GM21786 (cell line): ENCODE data around the gene MAPRE2.

ENCODE experiments used
- ATAC-seq: cut with Tn5 transposase; IDR thresholded peaks from one replicate; pipeline ENCODE4 v1.9.1; 2021; ENCODE audit not compliant: unreplicated experiment

The MAPRE2 gene

DNA sequence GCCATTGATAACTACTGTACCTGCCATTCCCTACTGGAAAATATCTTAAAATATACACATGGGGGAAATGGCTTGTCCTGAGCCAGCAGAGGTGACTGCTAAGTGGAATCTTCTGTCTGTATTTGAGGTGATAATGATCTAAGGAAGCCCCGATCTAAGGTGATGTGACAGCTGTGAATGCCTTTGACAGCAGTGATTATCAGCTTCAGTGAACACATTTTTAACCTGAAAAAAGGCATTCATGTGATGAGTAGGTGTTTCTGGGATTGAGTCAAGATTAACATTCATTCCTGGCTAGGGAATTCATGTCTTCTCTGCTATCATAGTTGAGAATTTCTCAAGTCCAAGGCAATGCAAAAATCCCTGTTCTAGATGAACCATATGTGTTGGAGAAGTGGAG, 9.1 kb upstream of the MAPRE2 start:
- no peak for ATAC-seq

DNA sequence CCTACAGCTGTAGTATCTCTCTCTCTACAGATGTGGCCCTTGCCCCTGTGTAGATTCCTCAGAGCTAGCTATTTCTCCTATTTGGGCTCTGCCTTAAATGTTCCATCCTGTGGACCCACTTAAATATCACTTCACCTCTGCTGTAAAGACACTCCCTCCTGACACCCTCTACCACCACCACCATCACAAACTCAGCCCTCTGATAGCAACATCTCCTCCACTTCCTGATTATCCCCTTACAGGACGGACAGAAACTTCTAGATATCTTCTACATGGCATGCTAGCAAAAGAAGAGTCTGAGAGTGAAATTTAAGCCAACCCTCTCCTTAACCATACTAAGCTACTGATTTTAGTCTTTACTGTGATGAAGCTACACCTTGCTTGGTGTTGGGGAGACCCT, 3.2 kb upstream of the MAPRE2 start:
- no peak for ATAC-seq

DNA sequence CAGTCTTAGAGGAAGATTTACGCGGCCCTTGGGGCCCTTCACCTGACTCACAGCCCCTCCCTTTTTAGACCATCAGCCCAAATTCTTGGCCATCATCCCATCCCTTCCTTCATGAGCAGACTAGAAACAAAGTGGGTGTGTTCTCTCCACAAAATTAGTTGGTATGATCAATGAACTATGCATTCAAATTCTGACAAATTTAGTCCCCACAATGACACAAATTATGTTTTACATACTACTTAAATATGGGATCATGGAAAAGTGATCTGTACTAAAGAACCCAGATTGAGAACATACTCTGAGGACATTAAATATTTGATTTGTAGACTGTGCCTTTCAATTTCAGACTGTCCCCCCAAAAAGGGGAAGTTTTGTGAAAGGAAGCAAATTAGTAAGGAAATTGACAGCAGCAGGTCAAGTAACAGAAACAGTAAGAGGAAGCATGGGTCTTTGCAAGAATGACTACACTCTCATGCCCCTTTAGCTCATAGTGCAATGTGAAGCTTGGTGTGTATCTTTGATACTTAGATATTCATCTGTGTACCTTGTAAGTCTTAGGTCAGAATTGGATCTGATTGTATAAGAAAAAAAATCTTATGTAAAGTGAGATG, 2.2 kb upstream of the MAPRE2 start:
- peak; percentile 27 for ATAC-seq

DNA sequence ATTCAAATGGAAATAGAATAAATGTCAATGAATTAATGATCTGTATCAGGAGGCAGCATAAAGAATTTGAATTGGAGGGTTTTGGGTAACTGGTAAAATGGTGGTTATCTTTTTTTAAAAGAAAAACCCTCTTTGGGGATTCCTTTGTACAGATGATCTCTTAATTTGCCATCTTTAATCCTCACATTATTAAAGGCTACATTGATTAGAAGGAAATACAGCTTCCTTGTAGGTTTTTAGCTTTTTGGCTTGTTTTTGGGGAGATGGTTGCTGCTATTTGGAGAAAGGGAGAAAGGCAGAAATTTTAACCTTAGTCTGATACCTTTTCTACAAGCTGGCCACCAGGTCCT, 600 bp upstream of the MAPRE2 start:
- ATAC-seq: no peak

DNA sequence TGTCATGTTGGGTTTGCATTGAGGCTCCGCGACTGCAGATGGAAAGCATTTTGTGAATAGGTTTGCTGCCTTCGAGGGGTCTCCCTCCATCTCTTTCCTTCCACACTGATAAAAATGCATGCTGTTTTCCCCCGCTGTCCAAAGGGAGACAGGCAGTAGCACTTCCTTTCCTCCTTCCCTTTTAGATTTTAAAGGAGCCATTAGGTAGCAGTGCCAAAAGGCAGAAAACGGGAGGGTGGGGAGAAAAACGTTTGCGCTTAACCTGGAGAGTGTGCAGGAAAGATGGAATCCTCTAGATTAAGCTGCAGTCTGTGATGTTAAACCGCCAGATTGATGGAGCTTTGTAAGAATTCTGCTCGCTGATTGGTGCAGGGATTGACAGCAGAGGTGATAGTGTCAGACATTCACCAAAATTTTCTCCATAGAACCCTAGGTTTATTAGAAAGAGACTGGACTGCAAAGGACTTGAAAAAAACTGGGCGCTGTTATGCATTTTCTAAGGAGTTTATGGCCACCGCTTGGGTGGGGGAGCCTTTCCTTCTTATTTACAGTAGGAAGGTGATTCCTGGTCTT, 688 bp downstream of the MAPRE2 start:
- ATAC-seq: no peak

DNA sequence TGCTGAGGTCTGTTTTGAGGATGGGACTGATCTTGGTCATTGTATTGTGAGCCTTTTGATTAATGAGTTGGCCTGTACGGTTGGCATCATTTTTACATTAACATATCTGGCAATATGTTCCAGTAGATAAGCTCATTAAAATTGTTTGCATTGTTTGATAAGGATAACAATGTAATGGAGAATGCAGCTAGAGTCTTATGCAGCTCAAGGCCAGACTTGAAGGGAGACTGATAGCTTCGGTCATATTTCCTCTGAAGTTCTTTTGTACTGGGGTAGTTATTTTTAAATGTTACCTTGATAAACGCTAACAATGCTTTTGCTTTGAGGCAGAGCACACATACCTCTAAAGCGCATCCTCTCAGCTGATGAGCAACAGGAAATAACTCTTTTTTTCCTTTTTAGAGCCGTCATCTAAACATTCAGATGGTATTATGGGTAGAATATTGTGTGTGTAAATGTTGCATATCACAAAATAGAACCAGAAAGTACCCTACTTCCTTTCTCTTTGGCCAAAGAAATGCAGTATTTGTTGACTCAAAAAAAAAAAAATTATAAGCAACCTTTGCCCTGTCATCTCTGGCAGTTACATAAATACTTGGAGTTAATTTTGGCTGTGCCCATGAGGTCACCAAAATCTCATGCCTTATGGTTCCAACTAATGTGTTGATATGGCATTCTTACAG, 1.3 kb downstream of the MAPRE2 start:
- ATAC-seq: peak; percentile 17

DNA sequence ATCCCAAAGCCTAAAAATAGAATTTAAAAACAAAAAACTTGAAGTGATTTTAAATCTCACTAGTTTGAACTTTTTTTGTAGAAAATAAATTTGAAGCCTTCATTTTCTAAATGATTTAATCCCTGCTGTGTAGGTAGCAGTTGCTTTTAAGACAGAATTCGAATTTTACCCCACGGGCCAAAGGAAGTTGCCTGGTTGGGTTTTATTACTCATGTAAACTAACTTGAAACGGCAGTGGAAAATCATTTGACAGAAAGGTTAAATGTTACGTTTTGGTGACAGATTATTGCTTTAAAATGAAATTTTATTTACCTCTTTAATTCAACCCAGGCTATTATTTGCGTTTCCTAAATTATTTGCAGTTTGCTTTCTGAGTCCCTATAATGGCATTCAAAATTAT, 2.0 kb downstream of the MAPRE2 start:
- ATAC-seq: no peak

DNA sequence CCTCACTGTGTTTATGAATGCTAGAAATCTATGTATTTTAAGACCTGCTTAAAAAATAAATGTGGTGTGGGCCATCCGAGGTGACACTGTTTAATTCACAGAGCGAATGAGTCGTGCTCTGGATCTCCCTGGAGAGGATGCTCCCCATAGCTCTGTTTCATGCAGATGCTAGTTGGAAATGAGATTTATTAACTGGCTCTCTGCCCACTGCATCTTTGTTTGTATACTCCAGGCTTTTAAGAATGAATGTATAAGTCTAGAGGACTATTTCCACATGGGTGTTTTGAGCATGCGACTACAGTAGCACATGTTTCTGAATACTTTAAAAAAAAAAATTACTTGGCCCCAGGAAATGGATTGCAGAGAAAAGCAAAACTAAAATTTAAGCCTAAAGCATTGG, 3.9 kb downstream of the MAPRE2 start:
- ATAC-seq: no peak

DNA sequence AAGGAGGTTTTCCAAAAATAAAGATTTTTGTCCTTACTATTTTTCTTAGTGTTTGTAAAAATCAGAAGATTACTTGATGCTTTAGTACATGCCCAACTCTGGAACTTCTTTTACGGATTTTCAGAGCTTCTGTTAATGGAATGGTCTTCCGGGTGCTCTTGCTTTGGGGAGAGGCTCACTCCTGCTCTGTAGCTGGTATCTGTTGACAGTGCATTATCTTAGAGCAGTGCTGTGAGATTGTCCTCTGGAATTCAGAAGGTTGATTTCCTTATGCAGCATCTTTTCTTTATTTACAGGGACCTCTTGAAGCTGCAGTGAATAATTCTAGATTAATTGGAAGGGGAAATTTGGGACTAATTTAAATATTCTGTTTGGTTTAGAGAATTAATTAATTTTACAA, 4.6 kb downstream of the MAPRE2 start:
- ATAC-seq: no peak

DNA sequence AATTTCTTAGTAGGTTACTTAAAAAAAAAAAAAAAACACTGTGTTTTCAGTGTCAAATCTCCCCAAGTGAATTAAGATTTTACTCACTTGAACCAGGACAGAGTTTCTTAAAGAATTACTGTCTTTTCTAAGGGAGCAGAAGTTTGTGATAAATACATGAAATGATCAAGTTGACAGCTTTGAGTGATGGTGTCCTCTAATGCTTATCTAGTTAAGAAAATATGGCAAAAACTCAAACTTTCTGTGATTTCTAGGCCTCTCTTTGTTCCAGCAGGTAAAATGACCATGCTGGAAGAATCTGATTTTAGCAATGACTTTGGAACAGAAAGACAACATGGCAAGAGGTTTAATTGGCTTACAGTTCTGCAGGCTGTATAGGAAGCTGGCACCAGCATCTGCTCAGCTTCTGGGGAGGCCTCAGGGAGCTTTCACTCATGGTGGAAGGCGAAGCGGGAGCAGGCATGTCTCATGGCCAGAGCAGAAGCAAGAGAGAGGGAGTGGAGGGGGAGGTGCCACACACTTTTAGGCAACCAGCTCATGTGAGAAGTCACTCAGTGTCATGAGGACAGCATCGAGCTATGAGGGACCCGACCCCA, 6.6 kb downstream of the MAPRE2 start:
- ATAC-seq: no peak

DNA sequence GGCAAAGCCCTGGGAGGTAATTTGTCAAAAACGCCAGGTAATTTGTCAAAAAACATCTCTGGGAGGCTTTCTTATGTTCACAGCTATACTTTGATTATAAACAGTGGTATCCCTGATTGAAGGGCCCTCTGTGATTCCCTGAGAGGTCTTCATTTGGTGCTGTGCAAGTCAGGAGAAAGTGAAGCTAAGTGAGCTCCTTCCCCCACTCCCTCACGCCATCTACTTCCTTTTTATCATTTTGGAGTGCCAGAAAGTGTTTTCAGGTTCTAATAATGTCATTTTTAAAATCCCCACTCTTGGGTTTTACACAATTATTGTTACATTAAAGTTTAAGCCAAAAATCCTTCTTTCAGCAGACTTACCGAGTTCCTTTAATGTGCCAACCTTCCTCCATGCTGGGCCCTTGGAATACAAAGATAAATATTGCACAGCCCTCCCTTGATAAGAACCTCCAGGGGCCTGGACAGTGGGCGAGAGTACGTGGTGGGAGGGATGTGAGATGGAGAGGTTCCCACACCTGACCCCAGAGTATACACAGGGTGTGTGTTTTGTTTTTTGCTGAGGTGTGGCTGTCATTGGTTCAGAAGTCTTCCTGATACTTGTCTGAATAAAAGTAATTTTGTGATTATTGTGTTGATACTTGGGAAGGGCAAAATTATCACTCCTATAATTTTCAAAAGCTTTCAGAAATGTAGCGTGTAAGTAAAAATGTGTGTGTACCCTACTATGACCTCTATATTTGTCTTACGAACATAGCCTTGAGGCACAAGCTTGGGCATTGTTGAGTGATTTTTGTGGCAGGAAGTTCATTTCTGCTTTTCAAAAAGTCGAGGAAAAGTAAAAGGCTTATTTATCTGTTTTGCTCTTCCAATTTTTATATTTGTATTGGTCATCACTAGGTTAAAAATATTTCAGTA, 8.2 kb downstream of the MAPRE2 start:
- ATAC-seq: peak; percentile 30

DNA sequence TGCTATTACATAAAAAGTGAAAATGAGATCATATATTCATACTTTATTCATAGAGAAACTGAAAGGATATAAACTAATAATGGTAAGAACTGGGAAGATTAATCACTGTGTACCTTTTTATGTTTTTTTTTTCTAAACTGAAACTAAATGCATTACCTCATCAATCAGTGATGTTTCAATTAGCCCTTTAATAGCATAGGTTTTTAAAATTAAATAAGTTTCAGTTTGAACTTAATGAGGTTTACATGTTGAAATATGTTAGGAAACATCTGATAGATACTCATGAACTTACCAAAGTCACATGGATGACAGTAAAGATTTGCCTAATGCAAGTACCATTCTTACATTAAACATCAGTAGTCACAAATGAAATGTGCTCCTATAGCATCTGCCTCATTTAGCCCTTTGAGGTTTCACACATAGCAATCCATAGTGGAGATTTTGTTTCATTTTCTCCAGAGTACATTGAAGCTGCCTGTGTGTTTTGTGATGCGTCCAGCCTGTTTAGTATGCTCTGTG, 8.9 kb downstream of the MAPRE2 start:
- ATAC-seq: peak; percentile 36

DNA sequence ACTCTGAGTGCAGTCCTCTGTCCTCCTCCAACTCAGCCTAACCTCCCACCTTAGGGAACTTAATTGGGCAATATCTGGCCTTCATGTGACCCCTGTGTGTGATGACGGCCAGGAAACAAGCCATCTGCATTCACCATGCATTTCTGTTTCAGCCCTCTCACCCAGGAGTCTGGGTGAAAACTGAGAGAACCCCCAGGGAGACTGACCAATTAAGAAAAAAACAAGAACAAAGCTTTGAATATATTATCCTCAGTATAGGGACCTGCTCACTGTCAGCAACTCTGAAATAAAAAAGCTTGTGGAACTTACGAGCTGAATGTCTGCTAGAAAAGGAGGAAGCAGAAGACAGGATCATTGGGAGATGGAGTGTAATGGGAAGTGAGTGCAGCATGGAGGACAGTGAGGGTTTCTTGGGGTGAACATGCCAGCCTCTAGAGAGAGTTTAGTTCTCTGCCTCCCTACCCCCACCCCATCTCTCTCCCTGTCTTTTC, 9.5 kb downstream of the MAPRE2 start:
- ATAC-seq: no peak

DNA sequence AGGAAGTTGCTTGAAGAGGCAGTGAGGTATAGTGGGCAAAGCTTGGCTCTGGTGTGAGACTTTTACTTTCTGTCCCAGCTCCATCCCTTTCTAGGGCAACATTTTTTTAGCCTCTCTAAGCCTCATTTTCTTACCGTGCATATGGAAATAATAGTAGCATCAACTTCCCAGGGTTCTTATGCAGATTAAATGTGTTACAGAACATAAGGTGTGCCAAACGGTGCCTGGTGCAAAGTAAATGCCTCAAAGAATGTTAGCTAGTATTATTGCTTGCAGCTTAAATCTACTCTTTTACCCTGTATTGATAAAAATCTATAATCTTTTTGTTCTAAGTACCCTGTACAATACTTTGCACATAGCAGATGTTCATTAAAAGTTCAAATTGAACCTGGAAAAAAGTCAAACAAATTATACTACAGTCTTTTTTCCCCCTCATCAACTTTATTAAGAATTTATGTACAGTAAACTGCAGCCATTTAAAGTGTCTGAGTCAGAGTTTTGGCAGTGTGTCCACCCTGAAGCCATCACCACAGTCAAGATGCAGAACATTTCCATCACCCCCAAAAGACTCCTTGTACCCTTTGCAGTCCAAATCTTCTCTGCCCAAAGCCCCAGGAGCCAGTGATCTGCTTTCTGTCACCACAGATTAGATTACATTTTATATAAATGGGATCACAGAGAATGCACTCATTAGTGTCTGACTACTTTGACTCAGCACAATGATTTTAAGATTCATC, 10.6 kb downstream of the MAPRE2 start:
- ATAC-seq: no peak

DNA sequence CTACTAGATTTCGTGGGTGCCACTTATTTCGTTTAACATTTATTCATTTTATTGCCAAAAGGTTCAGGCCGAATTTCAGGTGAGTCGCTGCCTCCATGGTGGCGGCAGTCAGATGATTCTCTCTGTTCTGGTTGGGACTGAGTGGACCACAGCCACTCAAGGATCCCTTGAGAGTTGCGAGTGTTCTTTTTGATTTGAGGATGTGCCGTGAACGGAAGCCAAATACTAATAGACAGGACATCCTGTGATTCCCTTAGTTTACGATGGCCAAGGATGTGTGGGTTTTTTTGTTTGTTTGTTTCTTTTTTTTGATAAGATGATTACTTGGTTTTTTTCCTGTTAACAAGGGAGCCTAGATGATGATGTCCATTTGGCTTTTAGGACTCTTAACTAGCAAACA, 13.2 kb downstream of the MAPRE2 start:
- ATAC-seq: no peak

DNA sequence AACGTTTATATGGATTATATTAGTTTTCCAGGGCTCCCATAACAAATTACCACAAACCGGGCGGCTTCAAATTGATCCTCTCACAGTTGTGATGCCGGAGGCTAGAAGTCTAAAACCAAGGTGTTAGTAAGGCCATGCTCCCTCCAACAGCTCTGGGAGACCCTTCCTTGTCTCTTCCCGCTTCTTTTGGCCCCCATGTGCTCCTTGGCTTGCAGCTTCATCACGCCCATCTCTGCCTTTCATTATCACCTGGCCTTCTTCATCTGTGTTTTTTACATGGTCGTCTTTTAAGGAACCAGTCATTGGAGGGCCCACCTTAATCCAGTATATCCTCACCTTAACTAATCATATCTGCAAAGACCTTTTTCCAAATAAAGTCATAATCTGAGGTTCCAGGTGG, 13.9 kb downstream of the MAPRE2 start:
- no peak for ATAC-seq

DNA sequence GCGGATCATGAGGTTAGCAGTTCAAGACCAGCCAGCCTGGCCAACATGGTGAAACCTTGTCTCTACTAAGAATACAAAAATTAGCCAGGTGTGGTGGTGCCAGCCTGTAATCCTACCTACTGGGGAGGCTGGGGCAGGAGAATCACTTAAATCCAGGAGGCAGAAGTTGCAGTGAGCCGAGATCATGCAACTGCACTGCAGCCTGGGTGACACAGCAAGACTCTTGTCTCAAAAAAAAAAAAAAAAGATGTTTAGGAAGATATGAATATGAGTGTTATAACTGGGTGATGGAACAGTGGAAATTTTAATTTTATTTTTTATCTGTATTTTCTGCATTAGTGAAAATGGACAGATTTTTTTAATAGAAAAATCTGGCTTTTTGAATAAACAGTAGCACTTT, 14.5 kb downstream of the MAPRE2 start:
- no peak for ATAC-seq

DNA sequence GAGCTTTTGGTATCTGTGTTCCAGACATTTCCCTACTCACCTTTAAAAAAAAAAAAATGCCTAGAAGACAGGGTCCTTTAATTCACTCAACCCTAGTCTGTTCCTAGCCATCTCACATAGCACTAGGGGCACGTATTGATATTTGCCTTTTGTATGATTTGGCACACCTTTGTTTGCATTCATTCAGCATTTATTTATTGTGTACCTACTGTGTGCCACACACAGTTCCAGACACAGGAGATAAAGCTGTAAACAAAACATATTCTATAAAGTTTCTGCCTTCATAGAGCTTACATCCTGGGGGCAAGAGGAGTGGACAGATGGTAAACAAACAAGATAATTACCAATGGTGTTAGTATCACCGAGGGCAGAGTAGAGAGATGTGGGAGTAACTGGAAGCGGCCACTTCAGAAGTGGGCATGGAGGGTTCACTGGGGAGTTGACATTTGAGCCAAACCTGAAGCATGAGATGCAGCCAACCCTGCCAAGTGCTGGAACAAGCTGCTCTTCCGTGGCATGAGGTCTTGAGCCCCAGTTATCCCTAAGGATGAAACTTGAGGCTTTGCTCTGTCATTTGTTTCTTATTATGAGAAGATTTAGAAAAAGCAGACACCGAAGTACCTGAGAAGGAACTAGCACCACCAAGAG, 18.2 kb downstream of the MAPRE2 start:
- ATAC-seq: no peak

DNA sequence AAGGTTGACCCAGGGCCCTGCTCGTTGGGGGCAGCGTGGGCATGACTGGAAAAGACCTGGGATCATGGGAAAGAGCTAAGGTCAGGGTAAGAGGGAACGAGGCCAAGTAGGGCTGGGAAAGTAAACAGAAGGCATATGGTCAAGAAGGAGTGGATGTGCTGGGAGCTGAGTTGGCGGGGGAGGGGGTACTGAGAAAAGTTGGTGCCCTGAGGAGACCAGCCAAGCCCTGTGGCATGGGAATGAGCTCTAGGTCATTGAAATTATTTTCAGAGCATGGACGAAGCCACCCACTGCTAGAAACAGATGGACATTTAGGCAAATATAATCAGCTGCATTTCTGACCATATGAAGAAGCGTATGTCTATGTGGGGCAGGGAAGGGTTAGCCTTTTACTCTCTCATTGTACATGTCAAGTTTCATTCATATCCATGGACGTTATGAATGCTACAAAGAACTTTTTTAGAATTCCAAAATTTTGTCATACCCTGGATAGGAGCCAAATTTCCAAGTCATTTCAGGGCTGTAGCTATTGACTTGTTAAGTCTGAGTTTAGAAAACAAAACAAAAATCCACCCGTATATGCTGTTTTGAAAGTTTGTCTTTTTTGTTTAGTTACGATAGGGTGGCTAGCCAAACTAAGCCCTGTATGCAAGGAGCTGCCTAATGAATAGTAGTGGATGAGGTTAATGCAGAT, 19.1 kb downstream of the MAPRE2 start:
- ATAC-seq: no peak
